HUES64 (cell line): ENCODE results near the gene ZMYND12.

Experiments
- H3K27ac ChIP-seq: 2 replicates; pipeline ENCODE4 v1.7.0; 2013; ENCODE audit warnings: low read depth, low read length, inconsistent platforms
- H3K27me3 ChIP-seq: 2 replicates; pipeline ENCODE4 v1.6.1; 2013; ENCODE audit warnings: mild to moderate bottlenecking, low read length; ENCODE audit not compliant: insufficient read depth
- H3K36me3 ChIP-seq: 2 replicates; pipeline ENCODE4 v1.6.1; 2013; ENCODE audit warnings: mild to moderate bottlenecking, low read length; ENCODE audit not compliant: insufficient read depth
- H3K4me1 ChIP-seq: 2 replicates; pipeline ENCODE4 v1.6.1; 2013; ENCODE audit warnings: mild to moderate bottlenecking, low read length, moderate library complexity; ENCODE audit not compliant: insufficient read depth
- H3K4me3 ChIP-seq: 2 replicates; pipeline ENCODE4 v1.5.1; 2013; ENCODE audit warnings: mild to moderate bottlenecking, low read length, moderate library complexity
- H3K9ac ChIP-seq: 2 replicates; pipeline ENCODE4 v1.6.1; 2013; ENCODE audit warnings: mild to moderate bottlenecking, low read depth, low read length
- H3K9me3 ChIP-seq: 2 replicates; pipeline ENCODE4 v1.6.1; 2013; ENCODE audit warnings: low read depth, low read length; ENCODE audit not compliant: insufficient read depth
- WGBS: fragments of 150-250, 120-280 bp; methylation state at CpG from one replicate; pipeline ENCODE4 v1.1.7; 2013; ENCODE audit warnings: missing lambda C conversion rate; 5-methylcytosine and 5-hydroxymethylcytosine counted together

The ZMYND12 gene

DNA sequence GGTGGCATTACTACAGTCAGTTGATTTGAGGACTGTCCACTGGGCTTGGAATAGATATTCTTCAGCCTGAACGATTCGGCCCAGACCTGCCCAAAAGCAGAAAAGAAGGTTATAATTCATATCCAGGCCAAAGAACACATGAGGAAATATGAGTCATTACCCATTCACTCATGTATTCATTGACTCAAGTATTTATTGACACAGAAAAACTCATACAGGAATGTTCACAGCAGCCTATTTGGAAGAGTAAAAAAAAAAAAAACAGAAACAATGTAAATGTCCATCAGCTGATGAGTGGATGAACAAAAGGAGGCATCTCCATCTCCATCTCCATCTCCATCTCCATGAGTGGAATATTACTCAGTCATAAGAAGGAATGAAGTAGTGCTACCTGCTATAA is 15.9 kb downstream of the ZMYND12 start:
- H3K9ac ChIP-seq: no peak overlapping the region
- H3K27ac ChIP-seq: no peak overlapping the region
- no peaks in the 10 kb centered on the region for H3K4me1 ChIP-seq
- H3K9me3 ChIP-seq: no peaks in the 10 kb centered on the region
- H3K36me3 ChIP-seq: no peaks in the 10 kb centered on the region
- H3K27me3 ChIP-seq: no peaks in the 10 kb centered on the region
- no peak overlapping the region for H3K4me3 ChIP-seq
- WGBS: 95% methylated on average over 2 of the region's 2 CpGs

DNA sequence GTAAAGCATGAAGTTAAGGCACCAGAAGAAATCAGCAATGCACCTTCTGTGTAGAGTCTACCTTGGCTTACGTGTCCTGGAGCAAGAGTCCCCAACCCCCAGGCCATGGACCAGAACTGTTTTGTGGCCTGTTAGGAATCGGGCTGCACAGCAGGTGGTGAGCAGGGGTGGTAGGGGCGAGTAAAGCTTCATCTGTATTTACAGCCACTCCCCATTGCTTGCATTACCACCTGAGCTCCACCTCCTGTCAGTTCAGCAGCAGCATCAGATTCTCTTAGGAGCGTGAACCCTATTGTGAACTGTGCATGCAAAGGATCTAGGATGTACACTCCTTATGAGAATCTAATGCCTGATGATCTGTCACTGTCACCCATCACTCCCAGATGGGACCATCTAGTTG is 21.5 kb downstream of the ZMYND12 start:
- Histone ChIP-seq H3K4me1 (peaks cover 7% of the 10 kb centered on the region), H3K36me3 (no peaks in the 10 kb centered on the region), H3K4me3 (no peak overlapping the region), H3K27ac (no peak overlapping the region), H3K9ac (no peak overlapping the region), H3K9me3 (no peaks in the 10 kb centered on the region), H3K27me3 (no peaks in the 10 kb centered on the region)
- 88% methylated on average over 4 of the region's 4 CpGs for WGBS

DNA sequence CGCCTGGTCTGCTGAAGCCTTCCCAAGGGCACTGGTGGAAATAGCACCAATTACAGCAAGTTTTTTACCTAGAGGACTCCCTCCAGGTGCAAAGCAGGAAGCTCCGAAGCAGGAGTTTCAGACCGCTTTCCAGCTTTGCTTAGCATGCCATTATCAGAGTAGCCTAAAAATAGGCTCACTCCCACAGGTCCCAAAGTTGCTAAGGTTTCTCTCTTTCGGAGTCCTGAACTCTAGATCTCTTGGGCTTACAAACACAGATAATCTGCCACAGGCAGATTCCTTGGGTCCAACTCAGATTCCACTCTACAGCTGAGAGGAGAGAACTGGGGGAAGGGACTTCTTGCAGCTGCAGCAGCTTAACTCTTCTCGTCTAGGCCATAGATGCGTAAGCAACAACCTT is 22.5 kb downstream of the ZMYND12 start:
- 92% methylated on average over 6 of the region's 6 CpGs for WGBS
- Histone ChIP-seq H3K36me3 (no peaks in the 10 kb centered on the region), H3K4me1 (peaks cover 7% of the 10 kb centered on the region), H3K9ac (no peak overlapping the region), H3K27ac (no peak overlapping the region), H3K4me3 (no peak overlapping the region), H3K27me3 (no peaks in the 10 kb centered on the region), H3K9me3 (no peaks in the 10 kb centered on the region)

DNA sequence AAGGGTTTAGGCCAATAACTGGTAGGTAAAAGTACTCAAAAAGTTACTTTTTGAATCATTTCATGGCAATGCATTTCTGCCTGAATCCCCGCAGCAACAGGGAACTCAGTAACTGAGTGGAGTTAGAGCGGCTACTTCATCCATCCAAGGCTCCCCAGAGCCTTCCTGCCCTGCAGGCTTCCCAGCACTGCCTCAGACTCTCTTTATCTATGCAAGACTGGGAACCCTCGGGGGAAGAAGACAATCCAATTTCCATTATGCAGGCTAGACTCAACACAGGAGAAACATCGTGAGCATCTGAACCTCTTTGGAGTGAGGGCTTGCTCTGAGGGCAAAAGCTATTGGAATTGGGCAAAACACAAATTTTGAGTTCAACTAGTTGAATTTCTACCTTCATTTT is 23.1 kb downstream of the ZMYND12 start:
- Histone ChIP-seq H3K4me3 (no peak overlapping the region), H3K27me3 (no peaks in the 10 kb centered on the region), H3K9me3 (no peaks in the 10 kb centered on the region), H3K27ac (no peak overlapping the region), H3K4me1 (peaks cover 7% of the 10 kb centered on the region), H3K9ac (no peak overlapping the region), H3K36me3 (no peaks in the 10 kb centered on the region)
- WGBS: 77% methylated on average over 4 of the region's 4 CpGs

DNA sequence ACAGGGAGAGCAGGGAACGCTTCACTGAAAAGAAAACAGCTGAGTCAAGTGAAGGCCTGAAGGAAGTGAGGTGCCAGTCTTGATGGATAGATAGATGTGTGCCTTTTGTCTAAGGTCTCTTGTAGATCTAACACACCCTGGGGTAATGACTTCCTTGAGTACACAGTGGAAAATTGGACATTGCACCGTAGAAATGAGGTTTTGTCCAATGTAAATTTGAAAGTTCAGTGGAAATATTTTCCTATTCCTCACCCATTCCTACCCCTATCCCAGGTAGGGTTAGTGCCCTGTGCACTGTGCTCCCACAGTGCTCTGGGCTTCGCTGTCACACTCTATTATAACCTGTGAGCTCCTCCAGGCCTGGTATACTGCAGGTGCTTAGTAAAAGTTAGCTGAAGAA is 24.3 kb downstream of the ZMYND12 start:
- Histone ChIP-seq H3K4me1 (peaks cover 7% of the 10 kb centered on the region), H3K9ac (no peak overlapping the region), H3K27me3 (no peaks in the 10 kb centered on the region), H3K27ac (no peak overlapping the region), H3K4me3 (no peak overlapping the region), H3K9me3 (no peaks in the 10 kb centered on the region), H3K36me3 (no peaks in the 10 kb centered on the region)
- 96% methylated on average over 2 of the region's 3 CpGs for WGBS

DNA sequence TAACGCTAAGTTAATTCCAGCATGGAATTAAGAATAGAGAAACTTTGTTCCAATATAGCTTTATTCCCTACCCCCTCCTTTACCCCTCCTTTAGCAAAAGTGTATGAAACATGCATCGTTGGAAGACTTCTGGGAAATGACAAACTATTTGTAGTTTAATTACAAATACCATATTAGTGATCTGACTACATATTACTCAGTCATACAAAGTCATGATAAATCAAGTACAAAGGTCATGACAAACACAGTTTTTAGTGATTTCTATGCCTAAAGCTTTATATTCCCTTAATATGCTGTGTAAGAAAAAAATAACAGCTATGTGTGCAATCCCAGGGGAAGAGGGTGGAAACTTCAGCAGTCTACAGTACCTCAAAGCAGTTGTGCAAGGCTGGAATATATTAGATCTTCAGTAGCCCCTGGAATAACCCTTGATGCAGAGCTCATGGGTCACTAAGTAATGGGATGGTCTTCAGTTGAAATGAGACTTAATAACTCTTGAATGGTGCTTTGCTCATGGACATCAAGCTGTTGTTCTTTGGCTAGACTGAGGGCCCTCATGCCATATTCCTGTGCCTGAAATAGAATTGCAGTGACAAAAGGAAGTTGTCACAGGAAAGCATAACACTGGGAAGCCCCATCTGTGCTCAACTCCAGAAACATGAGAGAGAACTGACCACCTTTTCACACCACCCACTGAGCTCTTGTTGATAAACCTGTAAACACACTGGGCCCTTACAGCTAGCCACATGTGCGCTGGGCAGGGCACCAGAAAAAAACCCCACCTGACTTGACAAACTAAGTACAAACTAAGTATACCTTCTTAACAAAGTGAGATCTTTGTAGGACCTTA is 25.3 kb downstream of the ZMYND12 start:
- WGBS: 93% methylated on average over 1 of the region's 3 CpGs
- Histone ChIP-seq H3K4me1 (peaks cover 7% of the 10 kb centered on the region), H3K9me3 (no peaks in the 10 kb centered on the region), H3K27ac (no peak overlapping the region), H3K4me3 (no peak overlapping the region), H3K27me3 (no peaks in the 10 kb centered on the region), H3K36me3 (no peaks in the 10 kb centered on the region), H3K9ac (no peak overlapping the region)

DNA sequence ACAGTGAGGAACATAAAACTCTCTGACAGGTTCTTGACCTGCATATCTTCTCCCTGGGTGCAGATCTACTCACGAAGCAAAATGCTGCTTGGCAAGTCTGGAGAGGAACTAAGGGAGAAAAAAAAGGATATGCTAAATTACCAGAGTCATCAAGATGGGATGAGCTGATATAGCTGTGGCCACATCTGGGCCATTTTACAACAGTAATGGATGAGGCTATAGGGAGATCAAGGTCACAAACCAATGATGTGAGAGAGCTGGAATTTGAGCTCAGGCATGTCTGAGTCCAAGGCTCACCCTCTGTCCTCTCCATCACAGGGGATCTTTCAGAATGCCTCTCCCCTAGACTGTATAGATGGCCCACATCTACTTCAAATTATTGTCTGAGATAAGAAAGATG is 26.2 kb downstream of the ZMYND12 start:
- no peak overlapping the region for H3K4me3 ChIP-seq
- peaks cover 7% of the 10 kb centered on the region for H3K4me1 ChIP-seq
- H3K27ac ChIP-seq: no peak overlapping the region
- no peaks in the 10 kb centered on the region for H3K27me3 ChIP-seq
- 97% methylated on average over 1 of the region's 1 CpG for WGBS
- no peak overlapping the region for H3K9ac ChIP-seq
- no peaks in the 10 kb centered on the region for H3K36me3 ChIP-seq
- no peaks in the 10 kb centered on the region for H3K9me3 ChIP-seq

DNA sequence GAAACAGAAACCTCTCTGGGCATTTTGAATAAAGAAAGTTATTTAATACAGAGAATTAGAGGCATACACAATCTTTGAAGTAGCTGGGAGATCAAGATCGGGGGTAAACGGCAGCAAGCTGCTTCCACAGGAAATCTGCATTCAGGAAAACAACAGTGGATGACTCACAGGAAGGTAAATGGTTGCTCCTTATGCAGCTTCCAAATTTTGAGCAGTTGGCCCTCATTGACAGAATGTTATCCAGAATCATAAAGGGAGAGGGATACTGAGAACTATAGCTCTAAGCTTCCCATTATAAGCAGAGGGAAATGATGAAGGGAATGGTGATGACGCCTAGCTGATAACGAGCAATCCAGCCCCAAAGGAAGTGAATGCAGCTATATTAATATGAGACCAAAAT is 28.6 kb downstream of the ZMYND12 start:
- Histone ChIP-seq H3K27me3 (no peaks in the 10 kb centered on the region), H3K27ac (no peak overlapping the region), H3K9ac (no peak overlapping the region), H3K9me3 (no peaks in the 10 kb centered on the region), H3K4me3 (no peak overlapping the region), H3K36me3 (no peaks in the 10 kb centered on the region), H3K4me1 (no peaks in the 10 kb centered on the region)
- 68% methylated on average over 2 of the region's 4 CpGs for WGBS

DNA sequence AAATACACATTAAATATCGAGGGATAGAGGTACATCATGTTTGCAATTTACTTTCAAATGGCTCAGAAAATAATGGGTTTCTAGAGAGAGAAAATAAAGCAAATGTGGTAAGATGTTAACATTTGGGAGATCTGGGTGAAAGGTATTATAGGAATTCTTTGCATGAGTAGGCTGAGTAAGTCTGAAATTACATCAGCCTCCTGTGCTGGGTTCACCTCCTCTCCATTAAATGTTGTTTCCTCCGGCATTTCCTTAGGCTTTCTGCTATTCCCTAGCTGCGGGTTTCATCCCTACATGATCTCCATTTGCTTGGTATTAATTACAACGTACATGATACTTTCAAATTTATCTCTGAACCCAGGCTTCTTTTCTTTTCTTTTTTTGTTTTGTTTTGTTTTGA is 31.6 kb downstream of the ZMYND12 start:
- no peaks in the 10 kb centered on the region for H3K36me3 ChIP-seq
- 95% methylated on average over 4 of the region's 4 CpGs for WGBS

DNA sequence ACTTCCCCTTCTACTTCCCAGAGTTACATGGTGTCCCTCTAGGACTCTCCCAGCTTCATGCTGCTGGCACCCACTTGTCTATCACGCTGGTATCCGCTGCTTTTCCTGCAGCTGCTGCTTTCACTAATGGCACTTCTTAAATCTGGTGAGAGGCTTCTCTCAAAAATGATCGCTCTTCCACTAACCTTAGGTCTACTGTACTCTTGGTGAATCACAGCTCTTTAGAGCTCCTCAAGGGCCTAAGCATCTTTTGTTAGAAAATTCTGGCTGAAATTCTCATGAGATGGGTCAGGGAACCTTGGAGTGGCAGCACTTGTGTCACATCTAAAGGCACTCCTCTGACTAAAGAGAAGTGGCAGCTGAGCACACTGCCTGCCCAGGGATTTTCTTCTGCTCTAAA is 32.1 kb downstream of the ZMYND12 start:
- Histone ChIP-seq H3K36me3 (no peaks in the 10 kb centered on the region), H3K9me3 (no peaks in the 10 kb centered on the region), H3K27ac (no peak overlapping the region), H3K27me3 (no peaks in the 10 kb centered on the region), H3K4me1 (peaks cover 5% of the 10 kb centered on the region), H3K9ac (no peak overlapping the region), H3K4me3 (no peak overlapping the region)
- WGBS: 92% methylated on average over 3 of the region's 3 CpGs

More for the DNA sequence above, 31.6 kb downstream of the ZMYND12 start:
- H3K9ac ChIP-seq: no peak overlapping the region
- H3K4me3 ChIP-seq: no peak overlapping the region
- no peaks in the 10 kb centered on the region for H3K27me3 ChIP-seq
- no peak overlapping the region for H3K27ac ChIP-seq
- no peaks in the 10 kb centered on the region; the same call in 1 of the 2 replicates for H3K4me1 ChIP-seq
- H3K9me3 ChIP-seq: no peaks in the 10 kb centered on the region

DNA sequence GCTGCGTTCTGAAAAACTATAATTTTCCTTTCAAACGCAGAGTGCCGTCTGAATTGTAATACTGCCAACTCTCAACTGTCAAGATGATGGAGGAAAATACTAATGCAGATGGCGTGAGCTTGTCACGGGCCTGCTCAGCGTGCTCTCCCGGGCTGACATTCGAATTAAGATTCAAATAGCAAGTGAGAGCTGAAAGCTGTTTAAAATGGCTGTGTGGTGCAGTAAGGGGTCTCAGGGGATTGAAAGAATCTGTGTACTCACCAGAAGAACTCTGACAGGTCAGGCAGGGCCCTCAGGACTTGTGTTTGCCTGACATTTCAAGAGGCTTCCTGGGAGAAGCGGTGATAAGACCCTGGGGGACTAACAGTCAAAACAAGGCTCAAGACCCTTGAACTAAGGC is 33.1 kb downstream of the ZMYND12 start:
- no peaks in the 10 kb centered on the region for H3K27me3 ChIP-seq
- H3K9ac ChIP-seq: no peak overlapping the region
- H3K4me3 ChIP-seq: no peak overlapping the region
- H3K27ac ChIP-seq: no peak overlapping the region
- peaks cover 13% of the 10 kb centered on the region for H3K4me1 ChIP-seq
- no peaks in the 10 kb centered on the region for H3K9me3 ChIP-seq
- WGBS: 80% methylated on average over 9 of the region's 9 CpGs
- no peaks in the 10 kb centered on the region for H3K36me3 ChIP-seq
